Left lung (tissue), 10 donors: ENCODE measurements around the gene GATC. TPM values are rescaled to one million over a fixed set of nuclear protein-coding genes. Genes with fewer than 3 reads are reported as not detected.
"Not testable (repeated sequence)": the region's sequence is repeated elsewhere in the genome, so short reads cannot be mapped to it uniquely, and the experiment has no call there.

Experiments
- ATAC-seq: fragments of 200-7000 bp; cut with Tn5 transposase; one replicate; pipeline ENCODE4 v1.9.1; 2020; ENCODE audit warnings: moderate library complexity
- DNase-seq, 4 donors: peaks; one replicate each; pipeline ENCODE4 v3.0.0-alpha.2; 2013 to 2020
- H3K27ac ChIP-seq, 2 donors: fragments of 200-600 bp; sonication (generic) in 1 of 2; one replicate each; pipeline versions ENCODE4 v1.5.0 to v1.8.0; 2020 to 2021
- H3K27me3 ChIP-seq, 2 donors: fragments of 200-600 bp; sonication (generic) in 1 of 2; one replicate each; pipeline versions ENCODE4 v1.5.0 to v1.8.0; 2020 to 2021
- H3K36me3 ChIP-seq, 2 donors: fragments of 200-600 bp; sonication (generic) in 1 of 2; one replicate each; pipeline versions ENCODE4 v1.5.0 to v1.8.0; 2020 to 2021
- H3K4me1 ChIP-seq, 2 donors: fragments of 200-600 bp; one replicate each; pipeline ENCODE4 v1.8.0; 2021
- H3K4me3 ChIP-seq, 2 donors: fragments of 200-600 bp; sonication (generic) in 1 of 2; one replicate each; pipeline versions ENCODE4 v1.5.0 to v1.8.0; 2020 to 2021; ENCODE audit warnings: mild to moderate bottlenecking in 1 of 2
- H3K9me3 ChIP-seq, 2 donors: fragments of 200-600 bp; sonication (generic) in 1 of 2; one replicate each; pipeline versions ENCODE4 v1.5.0 to v1.8.0; 2020 to 2021
- CTCF ChIP-seq, 2 donors: fragments of 200-600 bp; sonication (generic) in 1 of 2; IDR thresholded peaks; one replicate each; pipeline versions ENCODE4 v1.5.0 to v1.8.0; 2021; ENCODE audit warnings: antibody characterized with exemption in 2 of 2
- intact Hi-C, 2 donors: fragments of 100-400 bp; cut with DNase I; formaldehyde crosslinking; loops; one replicate each; pipeline versions ENCODE4 v1.11.2 to v1.14.2; 2022
- polyA plus RNA-seq, 6 donors: library from polyadenylated mRNA; unstranded; fragments of 120-200 nt; gene quantifications; one replicate each; pipeline ENCODE4 v1.2.1, GENCODE V29; 2013; ENCODE audit not compliant: insufficient read length in 6 of 6
- total RNA-seq, 2 donors: library from RNA; stranded (reverse); fragmentation: NEBNext Ultra II Directional; extraction: Animal tissue kit (Norgen Biotek cat#: 25700); gene quantifications; one replicate each; pipeline ENCODE4 v1.2.1, GENCODE V29; 2021
- donor health status: DM: no; HTN: yes; CAD: no.
- donor health status: DM: no; HTN: no; CAD: no.

GATC gene
- total and polyA plus RNA-seq, 8 donors: 30.1 to 33.3 (median 31.6) TPM

- intact Hi-C loops: no loop called here
- TF ChIP-seq CTCF (IDR thresholded peaks at IDR 0.05): no peak
- H3K36me3 ChIP-seq: no peaks in the 10 kb centered on the region
- no peak overlapping the region for H3K27ac ChIP-seq
- no peak for ATAC-seq
- H3K4me1 ChIP-seq: no peaks in the 10 kb centered on the region
- no peaks in the 10 kb centered on the region for H3K27me3 ChIP-seq
- H3K4me3 ChIP-seq: no peak overlapping the region
- DNase-seq: no peak
- H3K9me3 ChIP-seq: no peaks in the 10 kb centered on the region
Measured at GRCh38 chr12:120481022-120481767, 35.0 kb downstream of the GATC start.

GRCh38 chr12:120483621-120484020 is 37.4 kb downstream of the GATC start:
- intact Hi-C loops: no loop called here
- TF ChIP-seq CTCF (IDR thresholded peaks at IDR 0.05): no peak
- Histone ChIP-seq H3K27ac (no peak overlapping the region), H3K9me3 (no peaks in the 10 kb centered on the region), H3K36me3 (no peaks in the 10 kb centered on the region), H3K27me3 (no peaks in the 10 kb centered on the region), H3K4me1 (no peaks in the 10 kb centered on the region), H3K4me3 (no peak overlapping the region)
- DNase-seq (no peak), ATAC-seq (no peak)

GRCh38 chr12:120485961-120486881 is 40.0 kb downstream of the GATC start:
- Histone ChIP-seq H3K9me3 (no peaks in the 10 kb centered on the region), H3K4me3 (no peak overlapping the region), H3K36me3 (peaks cover 0 to 5% of the 10 kb centered on the region in 2 donors), H3K27me3 (no peaks in the 10 kb centered on the region), H3K27ac (no peak overlapping the region), H3K4me1 (no peaks in the 10 kb centered on the region)
- TF ChIP-seq CTCF (IDR thresholded peaks at IDR 0.05): no peak
- intact Hi-C loops: no loop called here
- no peak for ATAC-seq
- DNase-seq: no peak

GRCh38 chr12:120487552-120487951 is 41.3 kb downstream of the GATC start:
- intact Hi-C loops, ATAC-seq, H3K27me3 ChIP-seq, H3K9me3 ChIP-seq, DNase-seq, H3K4me1 ChIP-seq, H3K4me3 ChIP-seq, H3K27ac ChIP-seq: not testable (repeated sequence)
- peaks cover 0 to 12% of the 10 kb centered on the region in 2 donors for H3K36me3 ChIP-seq

- no peak for ATAC-seq
- no peak overlapping the region for H3K27ac ChIP-seq
- intact Hi-C loops: no loop called here
Measured at GRCh38 chr12:120488057-120488640, 41.9 kb downstream of the GATC start.

More at GRCh38 chr12:120488057-120488640, 41.9 kb downstream of the GATC start:
- H3K9me3 ChIP-seq: no peaks in the 10 kb centered on the region
- DNase-seq: no peak
- TF ChIP-seq CTCF (IDR thresholded peaks at IDR 0.05): no peak
- H3K4me3 ChIP-seq: no peak overlapping the region
- peaks cover 0 to 12% of the 10 kb centered on the region in 2 donors for H3K36me3 ChIP-seq
- no peaks in the 10 kb centered on the region for H3K27me3 ChIP-seq
- H3K4me1 ChIP-seq: no peaks in the 10 kb centered on the region
